HepG2 (cell line): Measurements from ENCODE around the gene MINDY2. TPM values are rescaled to one million over a fixed set of nuclear protein-coding genes. Genes with fewer than 3 reads are reported as not detected.

ENCODE experiments used
- CCAR2 ChIP-seq: fragments of 200-400 bp; formaldehyde crosslinking; optimal IDR thresholded peaks from 2 replicates; pipeline ENCODE3; 2018; ENCODE audit warnings: low read depth, mild to moderate bottlenecking, low read length, moderate library complexity
- CSRNP2 ChIP-seq: sonication (generic); formaldehyde crosslinking; conservative IDR thresholded peaks from 2 replicates; pipeline ENCODE4 v1.8.0; 2022; ENCODE audit warnings: low read depth, missing genetic modification reagents
- FLYWCH1 ChIP-seq: sonication (generic); formaldehyde crosslinking; IDR thresholded peaks from 2 replicates; pipeline ENCODE4 v1.8.1; 2023; ENCODE audit warnings: mild to moderate bottlenecking, missing genetic modification reagents
- FOXJ3 ChIP-seq: sonication (generic); formaldehyde crosslinking; IDR thresholded peaks from 2 replicates; pipeline ENCODE4 v1.4.0; 2020; ENCODE audit warnings: missing genetic modification reagents, mild to moderate bottlenecking, borderline replicate concordance
- HMG20B ChIP-seq: conservative IDR thresholded peaks from 2 replicates; pipeline ENCODE4 v1.6.1; 2016; ENCODE audit warnings: missing genetic modification reagents, missing compliant biosample characterization
- NCOR1 ChIP-seq: fragments of 200-600 bp; sonication (generic); IDR thresholded peaks from 2 replicates; pipeline ENCODE4 v1.7.0; 2017; ENCODE audit warnings: antibody characterized with exemption, low read length, borderline replicate concordance
- POGK ChIP-seq: sonication (generic); formaldehyde crosslinking; conservative IDR thresholded peaks from 2 replicates; pipeline ENCODE4 v1.8.0; 2022; ENCODE audit warnings: mild to moderate bottlenecking, moderate library complexity, missing genetic modification reagents
- SMC3 ChIP-seq: IDR thresholded peaks from 2 replicates; pipeline ENCODE4 v1.6.1; 2011; ENCODE audit warnings: low read length, improper control_type of control experiment
- ZBTB7A ChIP-seq: sonication (generic); formaldehyde crosslinking; IDR thresholded peaks from 2 replicates; pipeline ENCODE4 v1.8.0; 2022; ENCODE audit warnings: mild to moderate bottlenecking, missing genetic modification reagents
- ZNF382 ChIP-seq: sonication (generic); formaldehyde crosslinking; IDR thresholded peaks from 2 replicates; pipeline ENCODE4 v1.5.0; 2020; ENCODE audit warnings: missing genetic modification reagents, mild to moderate bottlenecking, borderline replicate concordance
- ZNF652 ChIP-seq: IDR thresholded peaks from 2 replicates; pipeline ENCODE4 v1.6.1; 2016; ENCODE audit warnings: low read depth, borderline replicate concordance
- ZNF724P ChIP-seq: sonication (generic); formaldehyde crosslinking; IDR thresholded peaks from 2 replicates; pipeline ENCODE4 v1.8.0; 2022; ENCODE audit warnings: missing genetic modification reagents, borderline replicate concordance
- ZNF850 ChIP-seq: sonication (generic); formaldehyde crosslinking; conservative IDR thresholded peaks from 2 replicates; pipeline ENCODE4 v1.9.0; 2021; ENCODE audit warnings: mild to moderate bottlenecking, missing genetic modification reagents
- polyA plus RNA-seq, 8 experiments: library from polyadenylated mRNA; depleted of rRNA in 3 of 8; stranded (reverse) in 7 of 8; unstranded in 1 of 8; fragments of >200 nt; fragmentation: Illumina TruSeq in 4 of 8; extraction: Trizol in 4 of 8; gene quantifications; 2 replicates each; pipeline versions ENCODE4 v1.2.1 to v1.2.3, GENCODE V29; 2011 to 2016; ENCODE audit warnings: low read depth in 4 of 8, missing spikeins in 1 of 8, mixed read lengths in 1 of 8; ENCODE audit not compliant: insufficient read depth in 1 of 8
- total RNA-seq, 5 experiments: library from RNA; depleted of rRNA; stranded (reverse); fragments of >200 nt; fragmentation: Illumina TruSeq; extraction: Trizol; gene quantifications; 2 replicates each; pipeline ENCODE4 v1.2.3, GENCODE V29; 2016; ENCODE audit warnings: low read depth in 1 of 5
- TF ChIP-seq, protein P1 (sequence below): sonication (generic); formaldehyde crosslinking; IDR thresholded peaks from 2 replicates; pipeline ENCODE4 v1.5.0; 2020; ENCODE audit warnings: missing genetic modification reagents
- TF ChIP-seq, protein P2 (sequence below): sonication (generic); formaldehyde crosslinking; conservative IDR thresholded peaks from 2 replicates; pipeline ENCODE4 v1.8.1; 2023; ENCODE audit warnings: missing genetic modification reagents
- TF ChIP-seq, protein P3 (sequence below): sonication (generic); formaldehyde crosslinking; IDR thresholded peaks from 2 replicates; pipeline ENCODE4 v1.4.0; 2020; ENCODE audit warnings: missing genetic modification reagents, borderline replicate concordance
- TF ChIP-seq, protein P4 (sequence below): IDR thresholded peaks from 2 replicates; pipeline ENCODE4 v1.6.1; 2016

Gene MINDY2
- total and polyA plus RNA-seq, 2 of the 13 experiments (the other 11 are each of a cell fraction or from before 2014, with no cell fraction given): 7.2 to 12.6 TPM

GRCh38 chr15:58770857-58771620 is at the start of gene MINDY2 (continued):
- peak; percentile 16; the same call in 1 of the 2 replicates for TF ChIP-seq FOXJ3 (CRISPR knock-in tag)
- no peak for TF ChIP-seq ZNF652 (CRISPR knock-in tag)
- TF ChIP-seq ZNF382 (CRISPR knock-in tag): no peak
- no peak for TF ChIP-seq FLYWCH1
- TF ChIP-seq ZBTB7A: peak; percentile 27; the same call in 1 of the 2 replicates
- TF ChIP-seq, protein P1, sequence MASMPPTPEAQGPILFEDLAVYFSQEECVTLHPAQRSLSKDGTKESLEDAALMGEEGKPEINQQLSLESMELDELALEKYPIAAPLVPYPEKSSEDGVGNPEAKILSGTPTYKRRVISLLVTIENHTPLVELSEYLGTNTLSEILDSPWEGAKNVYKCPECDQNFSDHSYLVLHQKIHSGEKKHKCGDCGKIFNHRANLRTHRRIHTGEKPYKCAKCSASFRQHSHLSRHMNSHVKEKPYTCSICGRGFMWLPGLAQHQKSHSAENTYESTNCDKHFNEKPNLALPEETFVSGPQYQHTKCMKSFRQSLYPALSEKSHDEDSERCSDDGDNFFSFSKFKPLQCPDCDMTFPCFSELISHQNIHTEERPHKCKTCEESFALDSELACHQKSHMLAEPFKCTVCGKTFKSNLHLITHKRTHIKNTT (CRISPR knock-in tag): no peak
- TF ChIP-seq, protein P2, sequence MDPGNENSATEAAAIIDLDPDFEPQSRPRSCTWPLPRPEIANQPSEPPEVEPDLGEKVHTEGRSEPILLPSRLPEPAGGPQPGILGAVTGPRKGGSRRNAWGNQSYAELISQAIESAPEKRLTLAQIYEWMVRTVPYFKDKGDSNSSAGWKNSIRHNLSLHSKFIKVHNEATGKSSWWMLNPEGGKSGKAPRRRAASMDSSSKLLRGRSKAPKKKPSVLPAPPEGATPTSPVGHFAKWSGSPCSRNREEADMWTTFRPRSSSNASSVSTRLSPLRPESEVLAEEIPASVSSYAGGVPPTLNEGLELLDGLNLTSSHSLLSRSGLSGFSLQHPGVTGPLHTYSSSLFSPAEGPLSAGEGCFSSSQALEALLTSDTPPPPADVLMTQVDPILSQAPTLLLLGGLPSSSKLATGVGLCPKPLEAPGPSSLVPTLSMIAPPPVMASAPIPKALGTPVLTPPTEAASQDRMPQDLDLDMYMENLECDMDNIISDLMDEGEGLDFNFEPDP (CRISPR knock-in tag): no peak
- no peak for TF ChIP-seq SMC3
- TF ChIP-seq, protein P3, sequence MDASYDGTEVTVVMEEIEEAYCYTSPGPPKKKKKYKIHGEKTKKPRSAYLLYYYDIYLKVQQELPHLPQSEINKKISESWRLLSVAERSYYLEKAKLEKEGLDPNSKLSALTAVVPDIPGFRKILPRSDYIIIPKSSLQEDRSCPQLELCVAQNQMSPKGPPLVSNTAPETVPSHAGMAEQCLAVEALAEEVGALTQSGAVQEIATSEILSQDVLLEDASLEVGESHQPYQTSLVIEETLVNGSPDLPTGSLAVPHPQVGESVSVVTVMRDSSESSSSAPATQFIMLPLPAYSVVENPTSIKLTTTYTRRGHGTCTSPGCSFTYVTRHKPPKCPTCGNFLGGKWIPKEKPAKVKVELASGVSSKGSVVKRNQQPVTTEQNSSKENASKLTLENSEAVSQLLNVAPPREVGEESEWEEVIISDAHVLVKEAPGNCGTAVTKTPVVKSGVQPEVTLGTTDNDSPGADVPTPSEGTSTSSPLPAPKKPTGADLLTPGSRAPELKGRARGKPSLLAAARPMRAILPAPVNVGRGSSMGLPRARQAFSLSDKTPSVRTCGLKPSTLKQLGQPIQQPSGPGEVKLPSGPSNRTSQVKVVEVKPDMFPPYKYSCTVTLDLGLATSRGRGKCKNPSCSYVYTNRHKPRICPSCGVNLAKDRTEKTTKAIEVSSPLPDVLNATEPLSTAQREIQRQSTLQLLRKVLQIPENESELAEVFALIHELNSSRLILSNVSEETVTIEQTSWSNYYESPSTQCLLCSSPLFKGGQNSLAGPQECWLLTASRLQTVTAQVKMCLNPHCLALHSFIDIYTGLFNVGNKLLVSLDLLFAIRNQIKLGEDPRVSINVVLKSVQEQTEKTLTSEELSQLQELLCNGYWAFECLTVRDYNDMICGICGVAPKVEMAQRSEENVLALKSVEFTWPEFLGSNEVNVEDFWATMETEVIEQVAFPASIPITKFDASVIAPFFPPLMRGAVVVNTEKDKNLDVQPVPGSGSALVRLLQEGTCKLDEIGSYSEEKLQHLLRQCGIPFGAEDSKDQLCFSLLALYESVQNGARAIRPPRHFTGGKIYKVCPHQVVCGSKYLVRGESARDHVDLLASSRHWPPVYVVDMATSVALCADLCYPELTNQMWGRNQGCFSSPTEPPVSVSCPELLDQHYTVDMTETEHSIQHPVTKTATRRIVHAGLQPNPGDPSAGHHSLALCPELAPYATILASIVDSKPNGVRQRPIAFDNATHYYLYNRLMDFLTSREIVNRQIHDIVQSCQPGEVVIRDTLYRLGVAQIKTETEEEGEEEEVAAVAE (CRISPR knock-in tag): peak; percentile 89
- TF ChIP-seq ZNF724P (CRISPR knock-in tag): 0 out of 2 replicates have a peak, but pooled peaks have one; percentile 46
- TF ChIP-seq ZNF850 (CRISPR knock-in tag): no peak
- TF ChIP-seq, protein P4, sequence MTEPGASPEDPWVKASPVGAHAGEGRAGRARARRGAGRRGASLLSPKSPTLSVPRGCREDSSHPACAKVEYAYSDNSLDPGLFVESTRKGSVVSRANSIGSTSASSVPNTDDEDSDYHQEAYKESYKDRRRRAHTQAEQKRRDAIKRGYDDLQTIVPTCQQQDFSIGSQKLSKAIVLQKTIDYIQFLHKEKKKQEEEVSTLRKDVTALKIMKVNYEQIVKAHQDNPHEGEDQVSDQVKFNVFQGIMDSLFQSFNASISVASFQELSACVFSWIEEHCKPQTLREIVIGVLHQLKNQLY (CRISPR knock-in tag): peak; percentile 66
- TF ChIP-seq HMG20B: 0 out of 2 replicates have a peak, but pooled peaks have one; percentile 54
- TF ChIP-seq POGK (CRISPR knock-in tag): peak; percentile 87
- no peak for TF ChIP-seq CSRNP2 (CRISPR knock-in tag)
- no peak for TF ChIP-seq CCAR2
- TF ChIP-seq NCOR1: peak; percentile 71; the same call in 1 of the 2 replicates
